Left colon (tissue), 2 donors: ENCODE measurements around the gene AMZ2. TPM values are rescaled to one million over a fixed set of nuclear protein-coding genes. Genes with fewer than 3 reads are reported as not detected.
"Not testable (repeated sequence)": the region's sequence is repeated elsewhere in the genome, so short reads cannot be mapped to it uniquely, and the experiment has no call there.

Experiments
- ATAC-seq: fragments of 200-7000 bp; cut with Tn5 transposase; one replicate; pipeline ENCODE4 v1.9.1; 2020; ENCODE audit warnings: mild to moderate bottlenecking, moderate library complexity
- DNase-seq, 2 donors: peaks; one replicate each; pipeline ENCODE4 v3.0.0-alpha.2; 2020
- intact Hi-C, 2 donors: fragments of 100-400 bp; cut with DNase I in 1 of 2; cut with micrococcal nuclease in 1 of 2; formaldehyde crosslinking; loops; one replicate each; pipeline versions ENCODE4 v1.11.2 to v1.14.0; 2022; cut with DNase I, micrococcal nuclease
- total RNA-seq, 2 donors: library from RNA; stranded (reverse); fragmentation: NEBNext Ultra II Directional; extraction: Animal tissue kit (Norgen Biotek cat#: 25700); gene quantifications; one replicate each; pipeline ENCODE4 v1.2.1, GENCODE V29; 2021
- donor health status: DM: no; HTN: no; CAD: no.
- donor health status: DM: yes; HTN: yes; CAD: no.

AMZ2 gene
- total RNA-seq, 2 donors from 2014 or later: 24.2 to 38.3 TPM

GRCh38 chr17:68276339-68276738, 28.5 kb downstream of the AMZ2 start:
- ATAC-seq, DNase-seq, intact Hi-C loops: not testable (repeated sequence)

- DNase-seq (no peak), ATAC-seq (no peak)
- intact Hi-C loops: no loop called here
Measured at GRCh38 chr17:68277807-68278206, 30.0 kb downstream of the AMZ2 start.

DNA sequence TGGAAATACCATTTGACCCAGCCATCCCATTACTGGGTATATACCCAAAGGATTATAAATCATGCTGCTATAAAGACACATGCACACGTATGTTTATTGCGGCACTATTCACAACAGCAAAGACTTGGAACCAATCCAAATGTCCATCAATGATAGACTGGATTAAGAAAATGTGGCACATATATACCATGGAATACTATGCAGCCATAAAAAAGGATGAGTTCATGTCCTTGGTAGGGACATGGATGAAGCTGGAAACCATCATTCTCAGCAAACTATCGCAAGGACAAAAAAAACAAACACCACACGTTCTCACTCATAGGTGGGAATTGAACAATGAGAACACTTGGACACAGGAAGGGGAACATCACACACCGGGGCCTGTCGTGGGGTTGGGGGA, 34.1 kb downstream of the AMZ2 start:
- ATAC-seq, intact Hi-C loops, DNase-seq: not testable (repeated sequence)

DNA sequence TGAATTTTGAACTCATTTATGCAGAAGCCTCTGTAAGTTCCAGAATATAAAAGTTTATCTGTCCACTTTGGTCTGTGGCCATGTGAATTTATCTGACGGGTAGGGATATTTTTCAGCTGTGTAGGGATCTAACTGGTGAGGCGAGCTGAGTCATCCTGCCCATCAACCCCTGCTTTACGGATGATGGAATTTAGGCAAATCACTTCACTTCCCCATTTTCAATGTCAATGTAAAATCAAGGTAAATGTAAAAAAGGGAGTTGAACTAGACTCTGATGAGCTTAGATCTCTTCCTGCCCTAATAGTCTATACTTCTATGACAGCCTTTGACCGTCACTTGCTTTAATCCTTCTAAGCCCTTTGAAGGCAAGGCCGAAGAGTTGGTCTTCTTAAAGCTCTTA, 40.5 kb downstream of the AMZ2 start:
- intact Hi-C loops: no loop called here
- ATAC-seq (no peak), DNase-seq (no peak)

DNA sequence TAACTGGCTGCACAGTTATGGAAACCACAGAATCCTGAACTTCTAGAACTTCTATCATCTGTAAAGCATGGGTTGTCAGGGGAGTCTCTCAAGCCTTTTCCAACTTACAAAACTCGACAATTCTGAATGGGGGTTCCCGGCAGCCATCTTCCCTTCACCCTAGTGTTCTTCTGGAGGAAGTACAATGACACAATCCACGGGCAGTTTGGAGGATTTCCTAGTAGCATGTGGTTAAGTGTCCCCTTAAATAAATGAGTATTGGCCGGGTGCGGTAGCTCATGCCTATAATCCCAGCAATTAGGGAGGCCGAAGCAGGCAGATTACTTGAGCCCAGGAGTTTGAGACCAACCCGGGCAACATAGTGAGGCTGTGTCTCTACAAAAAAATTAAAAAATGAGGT, 41.0 kb downstream of the AMZ2 start:
- DNase-seq: no peak
- intact Hi-C loops: no loop called here

GRCh38 chr17:68289473-68289872, 41.6 kb downstream of the AMZ2 start:
- intact Hi-C loops: no loop called here
- DNase-seq (no peak), ATAC-seq (no peak)

More for the DNA sequence above, 41.0 kb downstream of the AMZ2 start:
- ATAC-seq: no peak

DNA sequence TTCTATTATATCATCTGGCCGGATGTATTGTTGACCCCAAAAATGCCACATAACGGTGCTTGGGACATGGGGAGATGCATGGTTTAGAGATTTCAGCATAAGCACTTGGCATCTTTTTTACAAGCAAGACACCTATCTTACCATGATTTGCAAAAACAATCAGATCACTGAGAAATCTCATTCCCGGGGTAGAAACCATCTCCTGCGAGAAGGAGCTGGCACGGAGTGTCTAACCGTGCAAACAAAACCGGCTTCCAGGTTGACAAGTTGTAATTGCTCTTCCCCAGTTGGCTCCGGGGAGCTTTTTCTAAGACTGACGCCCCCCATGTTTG, 42.1 kb downstream of the AMZ2 start:
- intact Hi-C loops: no loop called here
- DNase-seq (no peak), ATAC-seq (no peak)

DNA sequence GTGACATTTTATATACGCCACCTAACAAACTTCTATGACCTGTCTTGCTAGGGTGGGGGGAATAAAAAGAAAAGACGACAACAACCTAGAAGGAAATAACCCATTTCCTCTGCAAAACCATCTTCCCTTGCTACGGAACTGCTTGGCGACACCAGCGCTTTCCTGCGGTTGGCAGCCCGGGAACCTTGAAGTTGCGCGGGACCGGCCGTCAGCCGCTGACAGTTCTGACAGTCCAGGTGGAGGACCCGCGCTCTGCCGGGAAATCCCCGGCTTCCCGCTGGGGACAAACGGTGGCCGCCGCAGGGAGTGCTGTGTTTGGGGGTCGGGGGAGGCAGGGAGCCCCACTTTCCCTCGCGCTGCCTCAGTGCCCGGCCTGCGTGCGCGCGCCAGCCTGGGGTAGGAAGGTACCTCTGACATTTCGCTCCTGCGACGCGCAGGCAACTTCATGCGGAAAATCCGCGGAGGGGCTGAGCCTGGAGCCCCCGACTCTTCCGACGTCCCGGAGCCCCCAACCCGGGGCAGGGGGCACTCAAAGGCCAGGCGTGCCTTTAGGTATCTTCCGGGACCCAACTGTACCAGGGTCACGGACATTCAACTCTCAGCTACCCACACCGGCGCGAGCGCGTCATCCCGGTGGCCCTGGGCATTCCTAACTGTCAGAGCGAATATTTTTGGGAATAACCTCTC, 42.6 kb downstream of the AMZ2 start:
- intact Hi-C loops: no loop called here
- DNase-seq (peak in 1 of 2 donors; percentile 45), ATAC-seq (no peak)

DNA sequence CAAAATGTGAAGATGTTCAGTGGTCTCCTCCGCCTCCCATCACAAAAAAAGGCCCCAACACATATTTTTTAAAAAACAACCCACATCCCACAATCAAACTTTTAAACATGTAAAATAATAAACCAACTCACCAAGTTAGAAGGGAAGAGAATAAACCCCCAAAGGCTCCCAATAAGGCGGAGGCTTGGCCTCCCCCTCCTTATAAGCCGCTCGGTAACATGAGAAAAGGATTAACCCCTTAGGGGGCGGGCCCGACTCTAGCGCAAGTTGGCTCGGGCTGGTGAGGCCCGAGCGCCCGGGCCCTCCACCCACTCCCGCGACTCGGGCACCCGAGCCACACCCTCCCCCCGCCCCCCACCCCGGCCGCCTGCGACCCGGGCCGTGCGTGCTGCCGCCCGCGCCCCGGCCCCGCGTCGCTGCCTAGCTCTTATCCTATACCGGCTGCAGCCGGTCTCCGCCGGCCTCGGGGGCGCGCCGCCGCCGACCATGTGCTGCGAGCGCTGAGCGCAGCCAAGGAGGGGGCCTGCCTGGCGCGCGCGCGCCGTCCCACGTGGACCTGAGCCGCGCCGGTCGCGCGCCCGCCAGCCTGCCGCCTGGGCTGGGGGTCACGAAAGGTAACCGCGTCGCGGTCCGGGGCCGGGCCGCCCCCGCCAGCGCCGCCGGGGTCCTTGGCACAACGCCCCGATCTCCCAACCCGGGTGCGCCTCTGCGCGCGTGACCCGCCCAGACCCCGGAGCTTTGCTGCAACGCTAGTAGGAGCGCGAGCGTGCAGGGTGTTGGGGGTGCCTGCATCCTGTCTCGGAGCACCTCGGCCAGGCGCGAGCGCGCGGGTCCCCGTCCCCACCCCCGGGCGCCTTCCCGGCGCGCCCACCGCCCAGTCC, 43.4 kb downstream of the AMZ2 start, which contains the start of the genes ARSG and SLC16A6:
Gene ARSG, plus strand, starts transcription at position 541 of the 881 bp plus-strand sequence. CDS start 15,999 bp downstream, outside the sequence.
Gene SLC16A6, minus strand, starts transcription at position 173 of the 881 bp plus-strand sequence. CDS start 12,807 bp downstream, outside the sequence.
- intact Hi-C loops: no loop called here
- ATAC-seq (peak; percentile 71), DNase-seq (peak; percentile 53 to 70)

DNA sequence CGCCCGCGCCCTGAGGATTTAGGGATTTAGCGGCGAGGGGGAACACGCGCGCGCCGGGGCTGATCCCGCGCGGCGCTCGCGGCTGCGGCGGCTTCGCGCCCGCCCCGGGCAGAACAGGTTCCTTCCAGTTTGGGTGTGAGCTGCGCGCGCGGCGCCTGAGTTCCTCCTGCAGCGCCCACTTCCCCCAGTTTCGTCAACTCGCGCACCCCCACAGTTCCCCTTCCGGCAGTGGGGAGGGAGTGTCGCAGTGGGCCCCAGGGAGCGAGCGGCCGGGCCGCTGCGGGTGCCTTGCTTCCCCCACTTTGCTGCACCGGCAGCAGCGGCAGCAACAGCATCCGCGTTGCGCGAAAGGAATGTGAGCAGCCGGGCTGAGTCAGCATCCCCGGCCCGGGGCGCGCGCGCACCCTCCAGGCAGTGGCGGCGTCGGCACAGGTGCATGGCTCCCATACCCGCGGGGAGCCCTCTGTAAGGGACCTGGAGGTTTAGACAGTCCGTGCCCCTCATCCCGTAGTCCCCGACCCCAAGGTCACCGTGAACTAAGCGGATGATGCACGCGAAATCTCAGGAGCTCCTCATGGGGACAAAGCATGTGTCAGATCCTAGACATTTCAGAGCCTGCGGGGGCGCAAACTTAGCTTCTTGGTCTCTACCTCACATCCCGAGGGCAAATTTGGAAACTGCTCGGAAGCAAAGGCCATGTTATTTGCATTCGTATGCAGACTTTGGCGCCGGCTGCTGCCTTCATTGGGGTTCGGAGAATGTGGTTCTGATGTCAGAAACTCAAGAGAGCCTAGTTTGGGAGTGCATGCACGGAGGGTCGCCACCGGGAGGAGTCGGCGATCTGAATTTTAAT, 44.2 kb downstream of the AMZ2 start:
- peak; percentile 75 for ATAC-seq
- intact Hi-C loops: no loop called here
- peak; percentile 78 to 83 for DNase-seq

DNA sequence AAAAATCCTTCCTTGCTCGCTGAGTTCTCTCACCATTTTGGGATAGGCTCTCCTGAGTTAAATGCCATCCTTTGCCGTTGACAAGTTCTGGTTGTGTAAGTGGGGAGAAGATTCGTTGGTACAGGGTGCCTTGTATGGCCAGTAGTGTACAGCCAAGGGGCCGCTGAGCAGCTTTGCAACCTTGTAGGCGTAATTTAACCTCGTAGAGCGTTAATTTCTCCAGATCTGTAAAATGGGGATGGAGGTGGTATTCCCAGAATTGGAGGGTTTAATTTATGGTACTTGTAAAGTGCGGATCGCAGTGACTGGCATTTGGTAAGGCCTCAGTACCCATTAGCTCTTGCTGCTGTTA, 44.8 kb downstream of the AMZ2 start:
- intact Hi-C loops: no loop called here
- DNase-seq (no peak), ATAC-seq (no peak)

DNA sequence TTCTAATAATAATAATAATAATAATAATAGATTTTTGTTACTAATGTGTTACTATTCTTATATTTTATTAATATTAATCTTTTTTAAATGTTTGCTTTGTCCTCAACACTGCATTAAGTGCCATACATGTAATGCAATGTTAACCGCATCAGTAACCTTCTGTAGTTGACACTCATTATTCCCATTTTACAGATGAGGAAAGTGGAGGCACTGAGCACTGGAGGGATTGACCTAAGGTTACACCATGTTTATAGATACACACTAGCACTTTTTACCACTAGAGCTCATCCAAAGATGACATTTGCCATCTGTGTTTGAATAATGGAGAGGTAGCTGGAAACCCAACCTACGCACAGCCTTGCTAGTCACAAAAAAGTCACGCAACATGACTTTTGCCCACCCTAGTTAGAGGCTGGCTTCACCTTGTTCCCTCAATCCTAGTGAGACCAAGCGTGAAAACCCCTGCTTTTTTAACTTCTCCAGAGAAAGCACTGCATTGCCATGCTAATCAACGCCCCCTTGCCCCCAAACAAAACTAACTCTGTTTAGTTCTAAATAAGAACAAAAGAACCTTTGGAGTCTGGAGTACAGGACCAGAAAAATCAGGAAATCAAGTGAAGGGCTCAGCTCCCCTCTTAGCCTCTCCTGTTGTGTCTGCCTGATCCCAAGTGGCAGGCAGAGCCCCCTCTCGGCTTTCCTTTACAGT, 45.8 kb downstream of the AMZ2 start:
- no peak for ATAC-seq
- intact Hi-C loops: no loop called here

GRCh38 chr17:68294196-68294555, 46.3 kb downstream of the AMZ2 start:
- intact Hi-C loops: no loop called here
- ATAC-seq (no peak), DNase-seq (no peak)

More for the DNA sequence above, 45.8 kb downstream of the AMZ2 start:
- DNase-seq: no peak

DNA sequence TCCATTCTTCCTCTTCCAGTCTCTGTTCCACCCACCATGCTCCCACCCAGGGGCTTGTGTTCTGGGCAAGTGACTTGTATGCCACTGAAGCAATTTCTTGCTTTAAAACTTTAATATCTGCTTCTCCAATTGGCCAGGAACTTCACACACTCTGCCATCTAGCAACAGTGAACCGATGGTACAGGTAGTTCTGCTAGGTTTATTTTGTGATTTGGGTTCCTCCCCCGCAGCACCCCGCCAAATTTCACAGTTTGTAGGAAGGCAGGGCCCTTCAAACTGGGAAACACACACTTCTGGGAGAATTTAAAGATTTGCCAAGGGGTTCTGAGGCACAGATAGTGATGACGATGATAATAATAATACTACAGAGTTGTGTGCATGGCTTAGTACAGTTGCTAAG, 46.8 kb downstream of the AMZ2 start:
- DNase-seq (no peak), ATAC-seq (no peak)
- intact Hi-C loops: no loop called here

GRCh38 chr17:68295086-68295485, 47.2 kb downstream of the AMZ2 start:
- DNase-seq (no peak), ATAC-seq (no peak)
- intact Hi-C loops: no loop called here

GRCh38 chr17:68296217-68297191, 48.7 kb downstream of the AMZ2 start:
- intact Hi-C loops: no loop called here

GRCh38 chr17:68297195-68297594, 49.4 kb downstream of the AMZ2 start:
- ATAC-seq (no peak), DNase-seq (no peak)
- intact Hi-C loops: no loop called here

More at GRCh38 chr17:68296217-68297191, 48.7 kb downstream of the AMZ2 start:
- ATAC-seq (no peak), DNase-seq (peak in 1 of 2 donors; percentile 19)

- intact Hi-C loops: no loop called here
- no peak for DNase-seq
- ATAC-seq: no peak
Measured at GRCh38 chr17:68298601-68299000, 50.8 kb downstream of the AMZ2 start.
